ENCODE results near the gene ACP3. TPM values are rescaled to one million over a fixed set of nuclear protein-coding genes. Genes with fewer than 3 reads are reported as not detected.
A peak's percentile ranks its signal among the peaks of the same experiment; 100 is the strongest.

ACP3 gene
- total and polyA plus RNA-seq, 2 donors (not counting 1 experiment from before 2014, with no cell fraction given), result 3.5 to 25.3 TPM

DNA sequence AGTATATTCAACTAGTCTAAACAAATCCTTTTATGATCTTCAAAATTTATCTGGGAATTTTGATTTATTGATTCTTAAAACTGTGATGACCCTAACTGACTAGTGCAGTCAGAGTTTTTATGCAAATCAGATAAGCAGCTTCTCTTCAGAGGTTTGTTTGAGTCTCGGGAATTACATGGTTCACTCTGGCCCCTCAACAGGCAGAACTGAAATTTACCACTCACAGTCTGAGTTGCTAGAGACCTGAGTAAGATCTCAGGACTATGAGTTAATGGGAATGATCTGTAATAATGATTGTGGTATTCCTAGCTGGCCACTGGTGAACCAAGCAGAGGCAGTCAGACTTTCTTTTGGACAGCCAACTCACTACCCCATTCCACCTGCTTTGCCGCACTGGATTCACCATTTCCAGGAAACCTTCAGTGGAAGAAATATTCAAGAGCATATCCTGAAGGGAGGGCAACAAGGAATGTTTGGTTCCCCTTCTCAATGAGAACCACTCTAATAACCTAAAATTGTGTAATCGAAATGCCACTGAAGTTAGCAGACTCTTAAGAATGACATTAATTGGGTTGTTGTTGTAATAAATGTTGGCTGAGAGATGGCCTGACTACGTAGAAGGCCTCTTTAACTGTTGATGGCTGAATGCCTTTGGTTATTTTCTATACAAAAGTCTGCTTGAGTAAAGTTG lies 88.5 kb downstream of the ACP3 start:
- H3K9me3 ChIP-seq (ENCODE audit: control insufficient read depth, insufficient read depth, low read depth, low read length), result no peaks in the 10 kb centered on the region

GRCh38 chr3:132406587-132406986 lies 89.4 kb downstream of the ACP3 start:
- Histone ChIP-seq H3K4me1 (ENCODE audit: control insufficient read depth, extremely low read depth, insufficient read depth, low read length) (no peaks in the 10 kb centered on the region), H3K36me3 (ENCODE audit: control insufficient read depth, insufficient read depth, low read length) (no peaks in the 10 kb centered on the region), H3K4me2 (ENCODE audit: extremely low read depth, insufficient read depth, low read length) (no peak overlapping the region), H3K27ac (ENCODE audit: insufficient read depth, low read length) (no peak overlapping the region), H3K9ac (ENCODE audit: insufficient read depth, low read length) (no peak overlapping the region), H3K27me3 (ENCODE audit: control insufficient read depth, insufficient read depth, low read length) (no peaks in the 10 kb centered on the region), H4K20me1 (ENCODE audit: control insufficient read depth, extremely low read depth, insufficient read depth, low read length) (no peaks in the 10 kb centered on the region), H2AFZ (ENCODE audit: low read length) (no peak overlapping the region), H3K79me2 (ENCODE audit: control insufficient read depth, insufficient read depth, low read length) (no peaks in the 10 kb centered on the region), H3K4me3 (replicated peaks in 1 of 4; ENCODE audit: control extremely low read depth in 1 of 4, insufficient read depth in 1 of 4, low read depth in 3 of 4, low read length in 4 of 4) (no peak overlapping the region), H3K9me3 (ENCODE audit: control insufficient read depth, insufficient read depth, low read depth, low read length) (no peaks in the 10 kb centered on the region)
- DNase-seq (ENCODE audit: low read depth in 2 of 2), result no peak
- TF ChIP-seq CTCF (conservative IDR thresholded peaks at IDR 0.05 in 1 of 2, IDR thresholded peaks at IDR 0.05 in 1 of 2; ENCODE audit: low read depth in 1 of 2, low read length in 2 of 2), result no peak
- no peak for TF ChIP-seq EZH2 (IDR thresholded peaks at IDR 0.05; ENCODE audit: low read length, missing control alignments)

More for the DNA sequence above, 88.5 kb downstream of the ACP3 start:
- Histone ChIP-seq H3K4me2 (ENCODE audit: extremely low read depth, insufficient read depth, low read length) (no peak overlapping the region), H3K36me3 (ENCODE audit: control insufficient read depth, insufficient read depth, low read length) (no peaks in the 10 kb centered on the region), H3K4me3 (replicated peaks in 1 of 4; ENCODE audit: control extremely low read depth in 1 of 4, insufficient read depth in 1 of 4, low read depth in 3 of 4, low read length in 4 of 4) (no peak overlapping the region), H3K27me3 (ENCODE audit: control insufficient read depth, insufficient read depth, low read length) (no peaks in the 10 kb centered on the region), H2AFZ (ENCODE audit: low read length) (no peak overlapping the region), H3K27ac (ENCODE audit: insufficient read depth, low read length) (no peak overlapping the region), H4K20me1 (ENCODE audit: control insufficient read depth, extremely low read depth, insufficient read depth, low read length) (no peaks in the 10 kb centered on the region), H3K9ac (ENCODE audit: insufficient read depth, low read length) (no peak overlapping the region), H3K4me1 (ENCODE audit: control insufficient read depth, extremely low read depth, insufficient read depth, low read length) (no peaks in the 10 kb centered on the region), H3K79me2 (ENCODE audit: control insufficient read depth, insufficient read depth, low read length) (no peaks in the 10 kb centered on the region)
- no peak for TF ChIP-seq CTCF (conservative IDR thresholded peaks at IDR 0.05 in 1 of 2, IDR thresholded peaks at IDR 0.05 in 1 of 2; ENCODE audit: low read depth in 1 of 2, low read length in 2 of 2)
- TF ChIP-seq EZH2 (IDR thresholded peaks at IDR 0.05; ENCODE audit: low read length, missing control alignments), result no peak
- peak in 1 of 2 donors; percentile 3 for DNase-seq (ENCODE audit: low read depth in 2 of 2)

DNA sequence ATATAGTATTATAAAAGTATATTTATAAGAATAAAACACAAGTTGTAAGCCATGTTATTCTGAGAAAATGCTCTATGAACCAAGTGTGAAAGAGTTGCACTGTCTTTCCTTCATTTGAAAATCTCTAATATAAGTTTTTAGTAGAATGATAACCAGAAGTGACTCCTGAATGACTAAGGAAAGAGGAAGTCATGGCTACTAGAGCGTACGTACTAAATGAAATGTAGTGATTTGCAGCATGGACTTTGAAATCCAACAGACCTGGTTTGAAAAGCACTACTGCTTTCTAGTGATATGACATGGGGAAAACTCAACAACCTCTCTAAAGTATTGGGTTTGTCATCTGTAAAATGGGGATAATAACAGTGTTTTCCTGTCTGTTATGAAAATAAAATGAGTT lies 89.8 kb downstream of the ACP3 start:
- Histone ChIP-seq H3K27me3 (ENCODE audit: control insufficient read depth, insufficient read depth, low read length) (no peaks in the 10 kb centered on the region), H3K9ac (ENCODE audit: insufficient read depth, low read length) (no peak overlapping the region), H3K4me1 (ENCODE audit: control insufficient read depth, extremely low read depth, insufficient read depth, low read length) (no peaks in the 10 kb centered on the region), H3K79me2 (ENCODE audit: control insufficient read depth, insufficient read depth, low read length) (no peaks in the 10 kb centered on the region), H3K27ac (ENCODE audit: insufficient read depth, low read length) (no peak overlapping the region), H3K9me3 (ENCODE audit: control insufficient read depth, insufficient read depth, low read depth, low read length) (no peaks in the 10 kb centered on the region), H3K4me3 (replicated peaks in 1 of 4; ENCODE audit: control extremely low read depth in 1 of 4, insufficient read depth in 1 of 4, low read depth in 3 of 4, low read length in 4 of 4) (no peak overlapping the region), H3K36me3 (ENCODE audit: control insufficient read depth, insufficient read depth, low read length) (no peaks in the 10 kb centered on the region), H2AFZ (ENCODE audit: low read length) (no peak overlapping the region), H4K20me1 (ENCODE audit: control insufficient read depth, extremely low read depth, insufficient read depth, low read length) (no peaks in the 10 kb centered on the region), H3K4me2 (ENCODE audit: extremely low read depth, insufficient read depth, low read length) (no peak overlapping the region)
- DNase-seq (ENCODE audit: low read depth in 2 of 2), result no peak
- TF ChIP-seq EZH2 (IDR thresholded peaks at IDR 0.05; ENCODE audit: low read length, missing control alignments) (no peak), CTCF (conservative IDR thresholded peaks at IDR 0.05 in 1 of 2, IDR thresholded peaks at IDR 0.05 in 1 of 2; ENCODE audit: low read depth in 1 of 2, low read length in 2 of 2) (no peak)

Other genes with a start within 250 kb of the ACP3 start
- gene DNAJC13, start 100.1 kb downstream of the ACP3 start, total RNA-seq, result 65.7 and 89.0 TPM in 2 replicates
- gene DNAJC13, start 100.1 kb downstream of the ACP3 start, polyA plus RNA-seq, result 50.8 and 56.3 TPM in 2 replicates

Measured in fibroblast of lung (primary cell).